ENCODE results near the gene SIRT2. TPM values are rescaled to one million over a fixed set of nuclear protein-coding genes. Genes with fewer than 3 reads are reported as not detected.

Gene SIRT2
- total and polyA plus RNA-seq, 2 of the 13 experiments (the other 11 are each of a cell fraction or from before 2014, with no cell fraction given), result 22.3 to 26.1 TPM

DNA sequence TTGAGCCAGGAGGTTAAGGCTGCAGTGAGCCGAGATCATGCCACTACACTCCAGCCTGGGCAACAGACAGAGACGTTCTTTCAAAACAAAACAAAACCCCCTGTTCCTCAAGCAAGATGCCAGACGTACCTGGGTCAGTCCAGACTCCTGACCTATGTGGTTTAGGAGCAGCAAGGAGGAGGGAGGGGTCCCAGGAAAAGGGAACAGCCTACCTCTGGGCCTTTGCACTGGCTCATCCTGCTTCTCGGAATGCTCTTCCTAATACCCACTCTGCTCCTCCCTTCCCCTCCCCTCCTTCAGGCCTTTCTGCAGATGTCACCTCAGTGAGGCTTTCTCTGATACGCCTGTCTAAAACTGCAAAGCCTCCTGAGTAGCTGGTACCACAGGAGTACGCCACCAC, 30.9 kb downstream of the SIRT2 start:
- FAIRE-seq, result no peak
- TF ChIP-seq ZFP37 (CRISPR knock-in tag; IDR thresholded peaks at IDR 0.05; ENCODE audit: borderline replicate concordance) (no peak), STAT5B (CRISPR knock-in tag; IDR thresholded peaks at IDR 0.05) (no peak), SMARCE1 (IDR thresholded peaks at IDR 0.05; ENCODE audit: borderline replicate concordance) (no peak), SRSF9 (IDR thresholded peaks at IDR 0.05; ENCODE audit: borderline replicate concordance, insufficient read depth, low read depth, low read length, poor library complexity, severe bottlenecking) (no peak), KLF15 (CRISPR knock-in tag; IDR thresholded peaks at IDR 0.05; ENCODE audit: borderline replicate concordance) (no peak), POLR2G (IDR thresholded peaks at IDR 0.05; ENCODE audit: low read depth, low read length) (no peak), XBP1 (CRISPR knock-in tag; IDR thresholded peaks at IDR 0.05) (no peak), ZNF614 (CRISPR knock-in tag; IDR thresholded peaks at IDR 0.05; ENCODE audit: borderline replicate concordance) (no peak), IKZF1 (IDR thresholded peaks at IDR 0.05) (no peak), NCOA5 (CRISPR knock-in tag; IDR thresholded peaks at IDR 0.05) (no peak), ZNF274 (CRISPR knock-in tag; IDR thresholded peaks at IDR 0.05) (no peak), ZNF782 (CRISPR knock-in tag; IDR thresholded peaks at IDR 0.05; ENCODE audit: borderline replicate concordance) (no peak), CHD4 (IDR thresholded peaks at IDR 0.05; ENCODE audit: borderline replicate concordance, low read length) (no peak)
- TF ChIP-seq, protein P1, sequence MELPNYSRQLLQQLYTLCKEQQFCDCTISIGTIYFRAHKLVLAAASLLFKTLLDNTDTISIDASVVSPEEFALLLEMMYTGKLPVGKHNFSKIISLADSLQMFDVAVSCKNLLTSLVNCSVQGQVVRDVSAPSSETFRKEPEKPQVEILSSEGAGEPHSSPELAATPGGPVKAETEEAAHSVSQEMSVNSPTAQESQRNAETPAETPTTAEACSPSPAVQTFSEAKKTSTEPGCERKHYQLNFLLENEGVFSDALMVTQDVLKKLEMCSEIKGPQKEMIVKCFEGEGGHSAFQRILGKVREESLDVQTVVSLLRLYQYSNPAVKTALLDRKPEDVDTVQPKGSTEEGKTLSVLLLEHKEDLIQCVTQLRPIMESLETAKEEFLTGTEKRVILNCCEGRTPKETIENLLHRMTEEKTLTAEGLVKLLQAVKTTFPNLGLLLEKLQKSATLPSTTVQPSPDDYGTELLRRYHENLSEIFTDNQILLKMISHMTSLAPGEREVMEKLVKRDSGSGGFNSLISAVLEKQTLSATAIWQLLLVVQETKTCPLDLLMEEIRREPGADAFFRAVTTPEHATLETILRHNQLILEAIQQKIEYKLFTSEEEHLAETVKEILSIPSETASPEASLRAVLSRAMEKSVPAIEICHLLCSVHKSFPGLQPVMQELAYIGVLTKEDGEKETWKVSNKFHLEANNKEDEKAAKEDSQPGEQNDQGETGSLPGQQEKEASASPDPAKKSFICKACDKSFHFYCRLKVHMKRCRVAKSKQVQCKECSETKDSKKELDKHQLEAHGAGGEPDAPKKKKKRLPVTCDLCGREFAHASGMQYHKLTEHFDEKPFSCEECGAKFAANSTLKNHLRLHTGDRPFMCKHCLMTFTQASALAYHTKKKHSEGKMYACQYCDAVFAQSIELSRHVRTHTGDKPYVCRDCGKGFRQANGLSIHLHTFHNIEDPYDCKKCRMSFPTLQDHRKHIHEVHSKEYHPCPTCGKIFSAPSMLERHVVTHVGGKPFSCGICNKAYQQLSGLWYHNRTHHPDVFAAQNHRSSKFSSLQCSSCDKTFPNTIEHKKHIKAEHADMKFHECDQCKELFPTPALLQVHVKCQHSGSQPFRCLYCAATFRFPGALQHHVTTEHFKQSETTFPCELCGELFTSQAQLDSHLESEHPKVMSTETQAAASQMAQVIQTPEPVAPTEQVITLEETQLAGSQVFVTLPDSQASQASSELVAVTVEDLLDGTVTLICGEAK (IDR thresholded peaks at IDR 0.05), result no peak
- TF ChIP-seq, protein P1 (CRISPR knock-in tag; IDR thresholded peaks at IDR 0.05), result no peak
- TF ChIP-seq, protein P2, sequence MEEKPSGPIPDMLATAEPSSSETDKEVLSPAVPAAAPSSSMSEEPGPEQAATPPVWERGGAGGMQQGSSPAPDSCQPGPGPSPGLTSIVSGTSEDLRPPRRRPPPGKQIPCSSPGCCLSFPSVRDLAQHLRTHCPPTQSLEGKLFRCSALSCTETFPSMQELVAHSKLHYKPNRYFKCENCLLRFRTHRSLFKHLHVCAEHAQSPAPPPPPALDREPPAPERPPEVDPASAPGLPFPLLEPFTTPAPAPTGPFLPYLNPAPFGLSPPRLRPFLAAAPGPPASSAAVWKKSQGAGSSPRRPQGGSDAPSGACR (CRISPR knock-in tag; IDR thresholded peaks at IDR 0.05), result no peak

More for the DNA sequence above, 30.9 kb downstream of the SIRT2 start:
- DNase-seq (ENCODE audit: low spot score) (no peak), ATAC-seq (no peak)
- 96% methylated on average over 4 of the region's 6 CpGs for WGBS (ENCODE audit: low lambda C conversion rate)
- H3K4me1 ChIP-seq (ENCODE audit: insufficient read depth, low read length), result peaks cover 14% of the 10 kb centered on the region
- POLR2A ChIA-PET, result interaction anchor here (1.8 kb wide), 1 partner anchor 9 kb away, joined by 6 read pairs; the partner anchor contains the start of gene RINL
- no peaks in the 10 kb centered on the region for H3K36me3 ChIP-seq (replicated peaks in 1 of 2; ENCODE audit: control insufficient read depth in 1 of 2, insufficient read depth in 2 of 2, low read length in 2 of 2)
- no peaks in the 10 kb centered on the region for H3K79me2 ChIP-seq (ENCODE audit: insufficient read depth, low read length)
- H3K9me3 ChIP-seq (ENCODE audit: low read length), result no peaks in the 10 kb centered on the region
- BruUV-seq (replicated peaks), result no TSS peak
- H2AFZ ChIP-seq (ENCODE audit: low read length), result no peak overlapping the region
- intact Hi-C loops (cut with micrococcal nuclease; ENCODE audit: unreplicated experiment), result no loop called here
- no peak overlapping the region for H3K27ac ChIP-seq (ENCODE audit: extremely low read length, insufficient read depth, low read length)
- no peak overlapping the region for H3K4me2 ChIP-seq (ENCODE audit: low read depth, low read length)
- H3K9ac ChIP-seq (ENCODE audit: insufficient read depth, low read depth, low read length), result no peak overlapping the region
- H4K20me1 ChIP-seq (ENCODE audit: insufficient read depth, low read length), result no peaks in the 10 kb centered on the region
- CTCF ChIA-PET (ENCODE audit: low intra/inter-chr PET ratio, low total read pairs), result no interaction called here
- H3K27me3 ChIP-seq (ENCODE audit: control insufficient read depth in 1 of 2, insufficient read depth in 2 of 2, low read length in 2 of 2), result no peaks in the 10 kb centered on the region
- in situ Hi-C loops (cut with HindIII; ENCODE audit: extremely low pct_ligation_motif_present, low pct_unique_long_range_greater_than_20kb), result no loop called here
- H3K4me3 ChIP-seq (replicated peaks in 1 of 3; ENCODE audit: insufficient read depth in 1 of 3, low read depth in 2 of 3, low read length in 3 of 3), result no peak overlapping the region

All from HepG2 (cell line).